Putamen (tissue), 1 donor: ENCODE results near the gene PTPRD.

ENCODE experiments used
- DNase-seq: peaks from one replicate; pipeline ENCODE4 v3.0.0-alpha.2; 2016; ENCODE audit warnings: low spot score

PTPRD gene

GRCh38 chr9:10268531-10269485 is 344.0 kb downstream of the PTPRD start:
- peak; percentile 7 for DNase-seq

- no peak for DNase-seq
Observed at GRCh38 chr9:10265153-10265631, 347.6 kb downstream of the PTPRD start.

- no peak for DNase-seq
Observed at GRCh38 chr9:10260501-10260900, 352.3 kb downstream of the PTPRD start.

GRCh38 chr9:10259668-10260067 is 353.1 kb downstream of the PTPRD start:
- DNase-seq: no peak

- DNase-seq: no peak
Observed at GRCh38 chr9:10255758-10256157, 357.0 kb downstream of the PTPRD start.

GRCh38 chr9:10254338-10254737 is 358.5 kb downstream of the PTPRD start:
- no peak for DNase-seq

GRCh38 chr9:10253341-10253740 is 359.5 kb downstream of the PTPRD start:
- DNase-seq: no peak

GRCh38 chr9:10252174-10252573 is 360.6 kb downstream of the PTPRD start:
- DNase-seq: no peak

GRCh38 chr9:10251490-10251889 is 361.3 kb downstream of the PTPRD start:
- DNase-seq: no peak

- no peak for DNase-seq
Observed at GRCh38 chr9:10250219-10250618, 362.6 kb downstream of the PTPRD start.

GRCh38 chr9:10248890-10249289 is 363.9 kb downstream of the PTPRD start:
- no peak for DNase-seq

GRCh38 chr9:10242255-10242654 is 370.5 kb downstream of the PTPRD start:
- DNase-seq: no peak

- no peak for DNase-seq
Observed at GRCh38 chr9:10238087-10238486, 374.7 kb downstream of the PTPRD start.

- DNase-seq: no peak
Observed at GRCh38 chr9:10237584-10237983, 375.2 kb downstream of the PTPRD start.

- no peak for DNase-seq
Observed at GRCh38 chr9:10236161-10236560, 376.6 kb downstream of the PTPRD start.

GRCh38 chr9:10235376-10235775 is 377.4 kb downstream of the PTPRD start:
- DNase-seq: no peak

- DNase-seq: no peak
Observed at GRCh38 chr9:10232352-10232930, 380.4 kb downstream of the PTPRD start.

- DNase-seq: no peak
Observed at GRCh38 chr9:10230512-10230911, 382.3 kb downstream of the PTPRD start.

GRCh38 chr9:10228082-10228481 is 384.7 kb downstream of the PTPRD start:
- DNase-seq: no peak

- no peak for DNase-seq
Observed at GRCh38 chr9:10226996-10227395, 385.8 kb downstream of the PTPRD start.

- peak; percentile 33 for DNase-seq
Observed at GRCh38 chr9:10212702-10213101, 400.1 kb downstream of the PTPRD start.

- DNase-seq: no peak
Observed at GRCh38 chr9:10208691-10209069, 404.1 kb downstream of the PTPRD start.

- no peak for DNase-seq
Observed at GRCh38 chr9:10204276-10204675, 408.5 kb downstream of the PTPRD start.
